Stimulated activated CD8-positive, alpha-beta memory T cell treated with anti-CD3 and anti-CD28 coated beads, Interleukin-12 subunit alpha, Interleukin-12 subunit beta, amount 100 ng/mL, for 24 hours (primary cell): ENCODE measurements around the gene HDAC4.
"Not testable (repeated sequence)": the region's sequence is repeated elsewhere in the genome, so short reads cannot be mapped to it uniquely, and the experiment has no call there.

Experiments used
- DNase-seq: peaks from one replicate; pipeline ENCODE4 v3.0.0-alpha.2; 2020; ENCODE audit errors: extremely low read depth

The HDAC4 gene

DNA sequence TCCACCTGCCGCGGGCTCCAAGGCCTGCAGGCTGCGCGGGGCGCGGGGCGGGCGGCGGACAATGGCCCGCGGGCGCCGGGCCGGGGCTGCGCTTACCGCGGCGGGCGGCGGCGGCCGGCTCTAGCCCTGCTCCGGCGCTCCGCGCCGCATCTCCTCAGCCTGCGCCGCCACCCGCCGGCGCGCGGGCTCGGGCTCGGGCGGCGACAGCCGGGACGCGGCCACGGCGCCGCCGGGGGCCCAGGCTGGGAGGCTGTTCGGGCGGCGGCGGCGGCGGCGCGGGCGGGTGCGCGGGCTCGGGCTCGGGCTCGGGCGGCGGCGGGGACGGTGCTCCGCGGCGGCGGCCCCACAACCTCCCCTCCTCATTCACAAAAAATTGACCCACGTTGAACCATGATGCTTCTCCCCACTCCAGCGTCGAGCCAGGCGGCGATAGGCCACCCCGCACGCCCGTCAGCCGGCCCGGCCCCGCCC is at the start of gene HDAC4:
Gene HDAC4, minus strand, starts transcription at position 425 of the 471 bp plus-strand sequence. CDS start 48,321 bp downstream, outside the sequence.
- no peak for DNase-seq

DNA sequence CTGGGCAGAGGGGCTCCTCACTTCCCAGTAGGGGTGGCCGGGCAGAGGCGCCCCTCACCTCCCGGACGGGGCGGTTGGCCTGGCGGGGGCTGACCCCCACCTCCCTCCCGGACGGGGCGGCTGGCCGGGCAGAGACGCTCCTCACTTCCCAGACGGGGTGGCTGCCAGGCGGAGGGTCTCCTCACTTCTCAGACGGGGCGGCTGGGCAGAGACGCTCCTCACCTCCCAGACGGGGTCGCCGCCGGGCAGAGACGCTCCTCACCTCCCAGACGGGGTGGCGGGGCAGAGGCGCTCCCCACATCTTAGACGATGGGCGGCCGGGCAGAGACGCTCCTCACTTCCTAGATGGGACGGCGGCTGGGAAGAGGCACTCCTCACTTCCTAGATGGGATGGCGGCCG is 48.6 kb upstream of the HDAC4 start:
- not testable (repeated sequence) for DNase-seq

DNA sequence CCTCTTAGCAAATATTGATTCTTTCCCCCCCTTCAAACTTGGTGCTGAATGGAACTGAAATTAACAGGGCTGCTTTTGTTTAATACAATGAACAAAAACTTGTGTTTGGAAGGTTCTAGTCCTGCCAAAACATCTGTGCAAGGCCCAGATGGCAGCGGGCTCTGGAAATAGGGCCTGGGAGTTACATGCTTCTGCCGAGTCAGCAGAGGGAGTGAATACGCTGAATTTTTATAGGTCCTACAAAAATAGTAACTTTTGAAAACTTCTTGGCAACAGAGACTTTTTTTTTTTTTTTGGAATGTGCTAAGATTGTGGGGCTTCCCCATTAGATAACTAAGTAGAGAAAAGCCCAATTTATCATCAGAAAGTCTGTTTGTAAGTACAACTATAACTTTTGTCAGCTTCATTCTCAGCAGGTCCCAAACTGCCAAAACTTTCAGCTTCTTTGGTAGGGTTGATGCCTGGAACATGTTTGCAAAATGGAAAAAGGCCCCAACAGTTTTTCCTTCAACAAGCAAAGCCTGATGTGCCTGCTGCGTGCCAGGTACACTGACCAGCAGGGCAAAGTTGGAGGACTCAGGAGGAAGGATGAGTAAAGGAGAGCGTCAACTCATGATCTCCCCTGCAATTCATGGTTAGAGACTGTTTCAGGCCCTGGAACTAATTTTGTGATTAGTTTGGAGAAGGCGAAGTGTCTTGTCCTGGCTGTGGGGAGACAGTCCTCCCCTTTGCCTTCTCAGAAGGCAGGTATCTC is 45.1 kb upstream of the HDAC4 start:
- DNase-seq, result no peak

DNA sequence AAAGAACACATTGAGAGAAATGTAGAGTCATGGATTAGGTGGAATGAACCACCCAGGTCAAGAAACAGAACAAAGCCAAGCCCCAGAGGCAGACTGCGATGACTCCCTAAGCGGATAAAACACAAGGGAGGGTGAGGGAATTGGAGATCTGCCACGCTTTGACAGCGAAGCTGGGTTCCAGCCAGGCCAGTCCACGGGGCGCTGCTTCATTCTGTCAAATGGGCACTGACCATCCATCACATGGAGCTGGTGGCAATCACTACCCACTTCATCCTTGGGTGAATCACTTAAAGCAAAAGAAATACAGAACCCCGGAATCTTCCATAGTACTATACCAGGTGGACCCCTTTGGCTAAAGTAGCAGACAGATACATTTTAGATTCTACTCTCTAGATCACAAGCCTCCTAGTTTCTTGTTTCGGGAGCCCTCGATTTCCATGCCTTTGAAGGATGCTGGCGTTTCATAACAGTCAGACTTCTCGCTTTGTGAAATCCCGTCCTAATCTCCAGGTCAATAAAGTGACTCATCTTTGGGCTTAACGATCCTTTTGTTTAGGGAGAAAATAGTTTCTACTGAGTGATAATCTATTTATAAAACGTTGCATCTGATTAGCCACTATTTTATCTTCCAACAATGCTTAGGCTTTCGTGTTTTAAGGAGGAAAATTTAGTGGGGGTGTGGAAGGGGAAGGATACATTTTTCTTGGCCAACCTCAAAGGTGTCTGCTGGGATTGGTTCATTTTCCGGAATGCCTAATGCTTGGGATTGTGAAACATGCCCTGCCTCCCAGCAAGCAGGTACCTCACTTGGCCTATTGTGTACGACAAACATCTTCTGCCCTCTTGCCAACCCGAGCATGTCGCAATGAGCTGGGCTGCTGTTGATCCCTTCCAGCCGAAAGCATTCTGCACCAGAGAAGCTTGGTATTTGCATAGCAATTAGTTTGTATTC is 44.1 kb upstream of the HDAC4 start:
- no peak for DNase-seq

DNA sequence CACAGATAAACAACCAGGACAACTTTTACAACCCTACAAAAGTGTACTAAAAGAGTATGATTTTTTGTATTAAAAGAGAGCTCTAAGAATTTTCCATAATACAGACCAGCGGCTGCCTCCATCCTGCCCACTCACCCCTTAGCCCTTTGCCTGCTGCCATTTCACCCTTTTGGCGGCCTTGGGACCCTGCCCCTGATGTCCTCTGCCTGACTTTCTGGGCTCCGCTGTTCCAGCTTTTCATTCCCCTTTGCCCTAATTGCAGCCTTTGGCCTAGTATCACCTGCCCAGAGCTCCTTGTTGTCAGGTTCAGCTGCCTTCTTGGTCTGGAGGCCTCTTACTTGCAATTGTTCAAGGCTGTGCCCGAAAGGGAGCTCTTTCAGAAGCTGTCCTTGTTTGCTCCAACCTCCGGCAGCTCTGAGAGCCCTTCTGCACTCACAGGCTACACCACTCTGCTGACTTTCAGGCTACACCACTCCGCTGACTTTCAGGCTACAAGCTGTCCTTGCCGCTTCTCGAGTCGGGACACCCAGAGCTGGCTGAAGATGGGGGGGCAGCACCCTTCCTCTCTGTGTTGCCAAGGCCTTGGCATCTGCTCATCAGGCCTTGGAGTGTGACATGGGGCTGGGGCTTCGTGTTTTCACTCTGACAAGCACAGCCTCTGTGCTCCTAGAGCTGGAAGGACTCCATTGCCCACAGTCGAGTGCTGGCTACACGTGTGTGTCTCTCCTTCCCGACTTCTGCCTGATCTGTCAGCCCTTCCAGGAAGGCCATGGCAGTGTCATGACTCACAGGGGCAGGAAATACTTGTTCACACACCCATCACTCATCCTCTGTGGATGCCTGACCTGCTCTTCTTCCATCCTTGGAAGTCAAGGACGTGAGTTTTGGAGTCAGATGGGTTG is 43.1 kb upstream of the HDAC4 start:
- DNase-seq, result no peak

DNA sequence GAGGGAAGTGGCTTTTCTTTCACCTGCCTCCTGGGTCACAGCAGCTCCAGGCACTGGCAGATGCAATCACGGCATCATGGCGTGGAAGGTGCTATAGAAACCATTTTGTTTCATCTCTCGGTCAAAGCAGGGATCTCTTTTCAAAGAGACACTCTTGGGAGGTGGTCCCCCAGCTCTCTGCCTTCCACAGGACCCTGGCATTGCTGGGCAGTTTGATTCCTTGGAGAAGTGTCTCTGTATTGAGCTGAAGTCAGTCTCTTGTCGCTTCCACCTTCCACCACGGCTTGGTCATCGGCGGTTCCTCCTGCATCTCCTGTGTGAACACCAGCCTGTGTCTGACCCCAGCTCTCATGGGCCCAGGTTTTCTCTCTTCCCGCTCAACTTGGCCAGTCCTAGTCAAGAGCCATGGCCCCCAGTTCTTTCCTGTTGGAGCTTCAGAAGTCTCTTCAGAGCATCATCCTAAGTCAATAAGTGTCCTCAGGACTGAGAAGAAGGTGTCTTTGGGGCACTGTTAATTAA is 42.3 kb upstream of the HDAC4 start:
- DNase-seq, result no peak

DNA sequence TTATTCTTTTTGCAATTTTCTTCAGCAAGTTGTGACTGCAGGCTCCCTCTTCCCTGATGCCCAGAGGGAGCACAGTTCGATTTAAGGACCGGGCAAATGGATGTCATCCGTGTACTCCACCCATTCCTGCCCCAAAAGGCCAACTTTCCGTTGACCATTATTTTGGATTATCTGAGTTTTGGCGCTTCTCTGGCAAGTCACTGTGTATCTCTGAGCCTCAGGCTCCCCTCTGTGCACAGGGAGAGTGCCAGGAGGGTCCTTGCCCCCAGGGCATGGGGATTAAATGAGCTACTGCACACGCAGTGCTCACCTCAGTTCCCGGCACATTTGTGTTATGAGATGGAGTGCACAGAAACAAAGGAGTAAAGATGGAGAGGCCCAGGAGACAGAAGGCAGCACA is 41.4 kb upstream of the HDAC4 start:
- DNase-seq, result no peak

DNA sequence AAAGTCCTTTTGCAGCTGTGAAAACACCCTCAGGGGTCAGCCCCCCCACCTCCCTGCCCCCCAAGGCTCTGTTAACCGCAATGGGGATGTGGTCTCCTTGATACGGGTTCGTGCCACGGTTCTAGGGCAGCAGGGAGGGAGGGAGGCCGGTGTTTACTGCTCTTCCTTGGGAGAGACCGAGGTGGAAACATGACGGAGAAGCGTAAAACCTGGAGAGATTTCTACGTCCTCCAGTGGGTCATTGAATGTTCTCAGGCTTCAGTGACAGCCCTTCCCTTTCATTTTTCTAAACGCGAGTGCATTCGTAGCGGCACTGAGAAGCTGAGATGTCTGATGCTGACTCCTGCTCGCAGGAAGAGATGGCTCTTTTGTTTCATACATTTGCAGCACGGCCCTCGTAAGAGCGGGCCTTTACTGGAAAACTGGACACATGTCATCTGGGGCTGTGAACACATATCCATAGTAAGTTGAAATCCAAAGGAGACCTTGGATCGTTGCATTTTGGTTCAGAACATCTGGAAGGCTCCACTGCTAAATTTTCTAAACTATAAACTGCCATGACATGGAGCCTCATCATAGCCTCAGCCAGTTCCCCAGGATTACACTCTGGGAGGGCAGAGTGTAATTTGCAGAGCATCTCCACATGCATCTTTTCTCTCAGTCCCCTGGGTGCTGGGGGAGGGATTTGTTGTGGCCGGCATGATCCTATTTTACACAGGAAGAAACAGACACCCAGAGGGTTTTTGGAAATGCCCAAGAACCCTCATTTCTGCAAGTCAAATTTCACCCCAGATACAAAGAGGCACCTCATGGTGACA is 40.6 kb upstream of the HDAC4 start:
- no peak for DNase-seq

DNA sequence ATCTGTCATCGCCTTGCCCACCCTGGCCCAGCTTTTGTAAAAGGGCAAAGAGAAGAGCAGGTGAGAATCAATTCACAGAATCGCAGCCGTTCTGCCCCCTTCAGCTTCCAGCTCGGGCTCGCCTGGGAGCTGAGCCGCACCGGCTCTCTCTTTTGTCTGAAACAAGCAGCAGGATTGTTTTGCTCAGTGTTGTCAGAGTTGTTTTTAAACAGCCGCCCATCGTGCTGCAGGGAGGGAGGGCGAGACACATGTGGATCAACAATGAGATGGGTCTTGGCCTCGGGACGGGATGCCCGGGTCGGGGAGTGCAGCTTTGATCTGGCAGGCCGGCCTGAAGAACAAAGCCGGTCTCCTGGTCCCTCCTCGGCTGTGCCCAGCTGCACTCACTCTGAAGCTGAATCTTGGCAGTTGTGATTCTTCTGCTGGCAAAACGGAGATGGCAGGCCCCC is 39.7 kb upstream of the HDAC4 start:
- DNase-seq, result no peak

DNA sequence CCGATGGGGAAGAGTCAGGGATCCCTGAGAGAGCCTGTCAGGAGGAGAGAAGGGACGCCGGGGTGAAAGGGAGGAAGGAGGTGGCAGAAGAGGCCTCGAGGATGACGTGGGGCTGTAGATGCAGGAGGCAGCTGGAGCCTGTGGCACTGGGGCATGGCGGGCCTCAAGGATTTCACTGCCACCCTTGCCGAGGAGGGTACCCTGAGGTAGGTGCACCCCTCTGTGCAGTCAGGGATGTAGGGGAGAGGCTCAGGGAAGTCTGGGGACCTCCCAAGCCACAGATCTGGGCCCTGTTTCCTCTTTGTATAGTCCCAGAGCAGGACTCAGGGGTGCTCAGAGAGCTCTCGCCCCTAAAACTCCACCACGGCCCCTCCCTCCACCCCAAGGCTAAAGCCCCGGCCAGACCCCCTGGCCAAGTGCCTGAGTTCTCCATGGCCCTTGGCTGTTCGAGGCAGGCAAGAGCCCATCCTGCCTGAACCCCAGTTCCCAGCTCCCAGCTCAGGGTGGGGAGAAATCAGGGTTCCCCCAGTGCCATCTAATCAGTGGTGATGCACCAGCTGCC is 39.0 kb upstream of the HDAC4 start:
- no peak for DNase-seq

DNA sequence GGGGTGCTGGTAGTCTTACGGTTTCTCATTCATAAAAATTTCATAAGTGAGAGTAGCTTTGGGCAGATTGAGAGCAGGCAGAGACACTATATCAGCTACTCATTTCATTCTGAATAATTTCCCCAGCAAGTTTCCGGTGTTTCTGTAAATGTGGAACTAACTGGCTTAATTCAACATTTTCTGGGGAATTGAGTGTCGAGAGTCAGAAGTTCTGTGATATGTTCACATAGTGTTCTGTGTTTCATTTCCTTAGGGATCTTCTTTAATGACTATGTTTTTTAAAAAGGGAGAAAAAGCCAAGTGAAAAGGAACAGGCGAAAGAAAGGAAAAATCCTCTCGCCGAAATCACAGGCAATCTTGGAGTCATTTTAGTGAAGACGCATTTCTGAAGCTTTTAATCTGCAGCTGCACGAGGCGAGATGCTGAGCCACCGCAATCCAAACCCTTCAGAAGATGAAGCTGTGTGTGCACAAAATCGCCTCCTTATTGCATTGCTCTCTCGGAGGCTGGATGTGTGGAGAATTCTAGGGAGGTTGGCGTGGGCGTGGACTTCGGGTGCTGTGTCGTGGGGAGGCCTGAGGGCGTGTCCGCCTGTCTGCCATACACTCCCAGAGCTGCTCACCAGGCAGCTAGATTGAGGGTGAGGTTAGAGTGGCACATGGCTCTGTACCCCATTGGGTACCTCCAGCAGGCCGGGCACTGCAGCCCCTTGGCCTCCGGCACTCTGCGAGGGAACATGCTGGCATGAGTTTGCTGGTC is 38.4 kb upstream of the HDAC4 start:
- no peak for DNase-seq

DNA sequence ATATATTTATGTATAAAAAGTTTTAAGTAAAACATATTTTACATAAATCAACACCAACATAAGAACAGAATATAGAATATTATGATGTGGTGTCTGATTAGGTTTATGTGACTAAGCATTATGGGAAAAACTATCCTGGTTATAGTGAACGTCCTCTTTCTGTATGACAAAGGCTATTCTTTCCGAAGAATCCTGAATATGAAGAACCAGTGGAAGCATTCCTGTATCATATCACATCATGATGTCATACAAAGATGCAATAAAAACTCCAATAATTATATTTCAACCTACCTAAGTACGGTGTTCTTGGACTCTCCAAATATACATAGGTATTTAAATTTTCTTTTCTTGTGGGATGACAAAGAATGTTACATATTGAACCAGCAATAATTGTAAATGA is 37.5 kb upstream of the HDAC4 start:
- no peak for DNase-seq

DNA sequence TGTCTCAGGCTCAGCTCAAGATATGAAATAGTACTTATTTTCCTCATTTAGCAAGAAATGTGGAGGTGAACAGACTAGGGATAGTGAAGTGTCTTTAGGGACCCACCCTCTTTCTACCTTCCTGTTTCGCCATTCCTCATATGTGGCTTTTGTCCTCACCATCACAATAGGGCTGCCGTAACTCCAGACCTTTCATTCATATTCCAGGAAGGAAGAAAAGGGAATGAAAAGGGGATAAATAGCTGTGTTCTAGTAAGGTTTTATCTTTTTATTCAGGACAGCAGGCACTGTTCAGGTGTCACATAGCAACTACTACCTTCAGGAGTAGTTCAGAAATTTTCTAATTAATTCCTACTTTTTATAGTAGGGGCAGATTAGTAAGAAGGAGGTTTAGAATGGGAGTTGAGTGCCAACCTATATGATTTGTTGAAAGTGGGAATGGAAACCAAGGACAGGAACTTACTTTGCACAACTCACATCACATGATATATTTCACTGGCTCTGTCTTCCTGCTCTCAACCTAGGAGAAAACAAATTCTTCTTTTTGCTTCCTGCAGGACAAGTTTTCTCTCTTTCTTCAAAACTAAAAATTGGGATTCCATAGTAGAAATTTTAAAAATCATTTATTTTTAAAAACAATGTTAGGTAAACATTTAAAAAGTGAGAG is 36.0 kb upstream of the HDAC4 start:
- no peak for DNase-seq

DNA sequence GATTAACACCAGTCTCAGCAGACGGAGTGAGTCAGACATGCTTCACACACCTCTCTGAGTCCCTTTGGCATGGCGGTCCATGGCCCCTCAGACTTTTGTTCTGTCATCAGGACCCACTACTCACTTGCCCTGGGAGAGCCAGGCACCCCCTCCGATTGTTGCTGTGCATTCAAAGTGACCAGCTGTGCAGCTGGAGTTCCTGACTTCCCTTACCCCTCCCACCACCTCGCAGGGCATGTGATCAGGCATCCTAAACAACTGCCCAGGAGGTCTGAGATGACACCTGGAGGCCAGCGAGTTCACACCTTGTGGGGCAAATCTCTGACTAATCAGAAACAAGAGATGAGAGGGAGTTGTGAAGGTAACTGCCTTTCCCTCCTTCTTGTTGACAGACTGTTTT is 35.3 kb upstream of the HDAC4 start:
- DNase-seq, result no peak

DNA sequence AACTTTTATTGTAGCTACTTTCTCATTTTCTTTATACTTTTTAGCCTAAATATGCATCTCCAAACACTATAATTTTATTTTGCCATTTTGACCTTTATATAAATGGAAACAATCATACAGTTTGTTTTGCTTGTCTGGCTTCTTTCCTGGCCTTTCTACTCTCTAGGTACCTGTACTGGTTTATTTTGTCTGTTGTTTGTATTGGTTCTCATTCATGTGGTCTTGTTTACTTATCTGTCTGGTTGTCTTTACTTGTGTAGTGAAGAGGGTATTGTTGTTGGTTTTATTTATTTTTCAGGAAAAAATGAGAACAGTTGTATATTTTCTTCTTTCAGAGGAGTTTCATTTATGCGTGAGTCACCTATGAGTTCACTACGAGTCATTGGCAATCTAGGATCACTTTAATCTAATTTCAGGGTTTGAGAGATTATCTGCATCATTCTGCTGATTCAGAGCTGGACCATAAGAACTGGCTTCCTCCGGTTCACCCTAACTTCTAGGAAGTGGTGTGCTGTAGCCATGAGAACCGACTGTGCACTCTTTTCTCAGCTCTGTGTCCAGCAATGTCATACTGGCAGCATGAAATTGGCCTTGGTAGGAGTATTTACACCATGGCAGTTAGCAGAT is 33.1 kb upstream of the HDAC4 start:
- no peak for DNase-seq

DNA sequence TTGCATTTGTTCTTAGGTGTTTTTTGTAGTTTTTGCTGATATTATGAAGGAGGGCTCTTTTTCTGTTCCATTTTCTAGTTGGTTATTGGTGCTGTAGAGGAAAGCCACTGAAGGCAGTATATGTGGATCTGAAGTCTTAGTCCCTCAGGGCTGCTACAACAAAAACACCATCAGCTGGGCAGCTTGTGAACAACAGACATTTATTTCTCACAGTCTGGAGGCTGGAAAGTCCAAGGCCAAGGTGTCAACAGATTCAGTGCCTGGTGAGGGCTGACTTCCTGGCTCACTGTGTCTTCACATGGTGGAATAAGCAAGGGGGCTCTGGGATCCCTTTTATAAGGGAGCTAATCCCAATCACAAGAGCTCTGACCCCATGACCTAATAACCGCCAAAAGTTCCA is 31.4 kb upstream of the HDAC4 start:
- no peak for DNase-seq

DNA sequence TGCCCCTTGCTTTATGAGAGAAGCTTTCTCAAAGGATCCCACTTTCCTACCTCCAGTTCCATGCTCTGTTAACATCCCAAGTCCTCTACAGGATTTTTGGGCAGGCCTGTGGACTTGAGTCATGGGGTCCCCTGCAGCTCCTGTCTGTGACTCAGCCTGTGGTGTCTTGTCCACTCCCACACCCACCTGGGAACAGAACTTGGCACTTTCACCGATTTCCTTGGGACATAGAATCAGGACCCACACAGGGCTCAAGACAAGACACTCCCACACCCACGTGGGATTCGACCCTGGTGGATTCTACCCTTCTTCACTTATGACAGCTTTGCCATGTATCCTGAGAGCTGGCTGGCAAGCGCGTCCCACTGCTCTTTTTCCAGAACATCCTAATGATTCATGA is 30.7 kb upstream of the HDAC4 start:
- DNase-seq, result no peak
